CD4-positive, alpha-beta T cell treated with Interleukin-4 for 4 hours (primary cell): ENCODE results near the gene PFN1.
"Not testable (repeated sequence)": the region's sequence is repeated elsewhere in the genome, so short reads cannot be mapped to it uniquely, and the experiment has no call there.

Experiments used
- DNase-seq: peaks from one replicate; pipeline ENCODE4 v3.0.0-alpha.2; 2020

The PFN1 gene

GRCh38 chr17:4945176-4945943 is 3.0 kb downstream of the PFN1 start:
- DNase-seq = peak; percentile 88

- no peak for DNase-seq
Observed at GRCh38 chr17:4944554-4945175, 3.7 kb downstream of the PFN1 start.

GRCh38 chr17:4944163-4944553 is 4.2 kb downstream of the PFN1 start:
- peak; percentile 64 for DNase-seq

- DNase-seq = no peak
Observed at GRCh38 chr17:4942760-4943508, 5.4 kb downstream of the PFN1 start.

- DNase-seq = no peak
Observed at GRCh38 chr17:4941319-4941610, 7.1 kb downstream of the PFN1 start.

- DNase-seq = peak; percentile 29
Observed at GRCh38 chr17:4940555-4941318, 7.6 kb downstream of the PFN1 start.

GRCh38 chr17:4939796-4940554 is 8.4 kb downstream of the PFN1 start, which contains the start of the genes RNF167 and SLC25A11:
Gene RNF167 (plus strand): TSS chr17:4940268. CDS start chr17:4940910, 642 bp downstream.
Gene SLC25A11 (minus strand): TSS chr17:4940046. CDS start chr17:4939910, 136 bp downstream.
- peak; percentile 100 for DNase-seq

GRCh38 chr17:4939546-4939795 is 8.9 kb downstream of the PFN1 start:
- DNase-seq = no peak

- no peak for DNase-seq
Observed at GRCh38 chr17:4938688-4939545, 9.4 kb downstream of the PFN1 start.

GRCh38 chr17:4938069-4938491 is 10.2 kb downstream of the PFN1 start:
- no peak for DNase-seq

GRCh38 chr17:4937553-4937952 is 10.8 kb downstream of the PFN1 start:
- no peak for DNase-seq

- no peak for DNase-seq
Observed at GRCh38 chr17:4936436-4936835, 11.9 kb downstream of the PFN1 start.

GRCh38 chr17:4935650-4936049 is 12.7 kb downstream of the PFN1 start:
- no peak for DNase-seq

GRCh38 chr17:4934173-4934979 is 14.0 kb downstream of the PFN1 start:
- peak; percentile 13 for DNase-seq

- DNase-seq = no peak
Observed at GRCh38 chr17:4933646-4934045, 14.7 kb downstream of the PFN1 start.

- DNase-seq = no peak
Observed at GRCh38 chr17:4932756-4933155, 15.6 kb downstream of the PFN1 start.

GRCh38 chr17:4931963-4932362 is 16.4 kb downstream of the PFN1 start, which contains the start of gene GP1BA:
Gene GP1BA (plus strand): TSS chr17:4932277. CDS start chr17:4932605, 328 bp downstream.
- no peak for DNase-seq

GRCh38 chr17:4928881-4929280 is 19.4 kb downstream of the PFN1 start:
- no peak for DNase-seq

GRCh38 chr17:4926577-4927335 is 21.6 kb downstream of the PFN1 start:
- DNase-seq = not testable (repeated sequence)

- no peak for DNase-seq
Observed at GRCh38 chr17:4921320-4921719, 27.0 kb downstream of the PFN1 start.
